Activated CD8-positive, alpha-beta memory T cell treated with anti-CD3 and anti-CD28 coated beads for 1 hour (primary cell): ENCODE measurements around the gene AGAP1.

ENCODE experiments used
- DNase-seq, 2 donors: peaks; one replicate each; pipeline ENCODE4 v3.0.0-alpha.2; 2020; ENCODE audit warnings: low read depth in 1 of 2; ENCODE audit errors: extremely low read depth in 1 of 2

Gene AGAP1

DNA sequence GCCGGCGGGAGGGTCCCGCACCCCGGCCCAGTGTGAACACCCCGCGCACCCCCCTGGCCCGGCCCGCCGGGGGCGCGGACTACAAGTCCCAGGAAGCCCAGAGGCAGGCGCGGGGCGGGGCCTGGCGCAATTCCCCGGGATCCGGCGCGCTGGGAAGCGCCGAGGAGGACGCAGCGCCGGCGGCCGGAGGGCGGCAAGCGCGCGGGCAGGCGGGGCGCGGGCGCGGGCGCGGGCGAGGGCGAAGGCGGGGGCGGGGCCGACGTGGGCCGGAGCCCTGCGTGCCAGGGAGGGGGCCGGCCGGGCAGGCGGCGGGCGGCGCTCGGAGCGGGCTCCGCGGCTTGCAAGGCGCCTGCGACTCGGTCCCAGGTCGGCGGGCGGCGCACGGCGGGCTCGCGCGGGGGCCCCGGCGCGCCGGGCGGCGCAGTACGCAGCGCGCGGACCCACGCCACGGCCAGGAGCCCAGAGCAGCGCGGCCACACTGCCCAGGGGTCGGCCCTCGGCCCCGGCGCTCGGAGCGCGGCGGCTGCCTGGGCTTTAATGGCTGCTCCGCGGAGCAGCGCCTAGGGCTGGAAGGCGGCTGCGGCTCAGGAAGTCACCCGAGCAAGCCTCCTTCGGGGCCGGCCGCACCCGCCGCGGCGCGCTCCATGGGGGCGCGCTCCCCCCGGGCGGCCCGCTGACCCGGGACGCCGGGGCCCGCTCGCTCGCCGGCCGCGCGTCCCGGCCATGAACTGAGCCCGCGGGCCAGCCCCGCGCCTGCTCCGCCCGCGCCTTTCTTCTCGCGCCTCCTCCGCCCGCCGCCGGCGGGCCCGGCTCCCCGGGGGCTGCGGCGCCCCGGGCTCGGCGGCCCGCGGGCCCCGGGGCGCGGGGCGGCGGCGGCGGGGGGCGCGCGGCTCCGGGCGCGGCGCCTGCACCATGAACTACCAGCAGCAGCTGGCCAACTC lies at the start of gene AGAP1:
Gene AGAP1, plus strand, starts transcription at position 269 of the 941 bp plus-strand sequence.
- no peak for DNase-seq

GRCh38 chr2:235444101-235444597 lies 49.7 kb upstream of the AGAP1 start:
- DNase-seq: no peak

DNA sequence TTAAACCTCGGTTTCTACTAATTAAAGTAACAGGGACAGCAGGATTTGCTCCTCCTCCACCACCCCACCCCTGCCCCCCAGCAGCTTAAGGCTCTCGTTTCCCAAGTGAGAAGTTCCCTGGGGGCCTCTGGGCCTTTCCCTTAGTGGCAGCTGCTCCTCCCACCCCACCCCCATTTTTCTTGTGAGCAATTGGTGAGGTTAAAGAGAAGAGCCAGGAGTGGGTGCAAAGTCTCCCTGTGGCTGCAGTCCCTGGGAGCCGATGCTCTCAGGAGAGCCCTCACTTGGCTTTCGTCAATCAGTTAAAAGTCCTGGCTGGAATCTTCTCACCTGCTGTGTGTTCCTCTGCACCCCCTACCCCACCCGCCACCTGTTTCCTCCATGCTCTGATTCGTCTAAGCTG lies 48.7 kb upstream of the AGAP1 start:
- no peak for DNase-seq

DNA sequence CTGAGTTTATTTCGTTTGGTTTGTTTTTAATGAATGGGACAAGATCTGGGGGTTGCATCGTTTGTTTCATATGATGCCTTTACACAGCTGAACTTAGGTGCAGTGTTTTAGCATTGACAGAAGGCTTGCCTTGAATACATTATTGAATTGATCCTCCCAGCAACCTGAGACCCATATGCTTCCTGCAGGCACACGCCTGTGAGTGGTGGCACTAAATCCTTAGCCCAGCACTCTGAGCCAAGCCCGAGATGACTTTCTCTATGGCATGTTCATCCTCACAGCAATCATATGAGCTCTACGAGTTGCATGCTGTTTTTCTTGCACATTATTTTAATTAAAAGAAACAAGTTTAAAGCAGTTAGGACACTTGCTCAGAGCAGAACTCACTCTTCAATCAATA lies 47.8 kb upstream of the AGAP1 start:
- DNase-seq: no peak

DNA sequence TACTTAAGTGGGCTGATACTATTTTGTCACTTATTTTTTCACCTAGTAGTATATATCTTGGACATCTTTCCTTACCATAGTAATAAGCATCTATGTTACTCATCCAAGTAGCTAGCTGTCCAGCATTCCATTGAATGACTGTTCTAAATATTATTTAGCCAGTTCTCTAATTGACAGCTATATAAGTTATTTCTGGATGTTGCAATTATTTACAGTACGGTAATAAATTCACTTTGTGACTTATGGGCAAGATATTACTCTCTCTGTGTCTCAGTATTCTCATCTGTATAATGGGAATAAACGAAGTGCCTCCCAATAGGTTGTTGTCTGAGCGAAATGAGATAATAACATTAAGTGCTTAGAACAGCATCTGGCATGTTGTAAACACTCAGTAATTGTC lies 46.6 kb upstream of the AGAP1 start:
- DNase-seq: no peak

GRCh38 chr2:235449568-235449967 lies 44.3 kb upstream of the AGAP1 start:
- DNase-seq: no peak

- DNase-seq: no peak
Measured at GRCh38 chr2:235453605-235454151, 40.2 kb upstream of the AGAP1 start.

- no peak for DNase-seq
Measured at GRCh38 chr2:235458839-235459273, 35.0 kb upstream of the AGAP1 start.

GRCh38 chr2:235460548-235461047 lies 33.2 kb upstream of the AGAP1 start:
- DNase-seq: no peak

- DNase-seq: no peak
Measured at GRCh38 chr2:235461763-235462414, 32.0 kb upstream of the AGAP1 start.

DNA sequence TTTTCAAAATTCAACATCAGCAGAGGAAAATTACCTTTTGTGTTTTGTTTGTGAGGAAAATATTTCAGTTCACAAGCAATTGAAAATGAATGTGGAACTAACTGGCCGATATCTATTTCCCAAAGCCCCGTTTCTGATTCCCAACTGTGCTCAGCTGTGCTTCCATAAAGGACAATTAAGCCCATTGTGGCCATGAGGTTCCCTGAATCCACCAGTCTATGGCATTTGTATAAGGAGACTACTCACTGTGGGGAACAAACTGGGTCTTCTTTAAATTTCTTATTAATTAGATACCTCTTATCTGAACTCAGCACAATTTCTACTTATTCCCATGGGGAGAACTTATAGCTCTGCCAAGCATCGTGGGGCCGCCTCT lies 31.4 kb upstream of the AGAP1 start:
- DNase-seq: no peak

DNA sequence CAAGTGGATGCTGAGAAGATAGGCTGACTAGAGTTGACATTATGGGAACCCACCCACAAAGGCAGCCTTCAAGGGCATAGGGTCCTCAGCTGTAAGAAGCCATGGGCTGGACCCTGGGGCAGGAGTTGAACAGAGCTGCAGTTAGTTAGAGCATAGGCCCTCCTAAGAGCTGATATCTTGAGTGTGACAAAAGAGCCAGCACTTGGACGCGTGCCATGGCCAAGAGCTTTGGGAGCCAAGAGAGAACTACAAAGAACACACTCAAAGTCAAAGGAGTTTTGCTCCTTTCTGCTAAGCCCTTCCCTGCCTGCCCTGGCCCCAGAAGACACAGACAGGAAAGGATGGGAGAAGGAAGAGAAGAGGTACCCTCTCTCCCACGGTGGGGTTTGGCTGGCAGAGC lies 29.9 kb upstream of the AGAP1 start:
- DNase-seq: no peak

GRCh38 chr2:235467588-235467987 lies 26.3 kb upstream of the AGAP1 start:
- DNase-seq: no peak

- no peak for DNase-seq
Measured at GRCh38 chr2:235468978-235469655, 24.7 kb upstream of the AGAP1 start.

GRCh38 chr2:235471186-235471747 lies 22.6 kb upstream of the AGAP1 start:
- no peak for DNase-seq

DNA sequence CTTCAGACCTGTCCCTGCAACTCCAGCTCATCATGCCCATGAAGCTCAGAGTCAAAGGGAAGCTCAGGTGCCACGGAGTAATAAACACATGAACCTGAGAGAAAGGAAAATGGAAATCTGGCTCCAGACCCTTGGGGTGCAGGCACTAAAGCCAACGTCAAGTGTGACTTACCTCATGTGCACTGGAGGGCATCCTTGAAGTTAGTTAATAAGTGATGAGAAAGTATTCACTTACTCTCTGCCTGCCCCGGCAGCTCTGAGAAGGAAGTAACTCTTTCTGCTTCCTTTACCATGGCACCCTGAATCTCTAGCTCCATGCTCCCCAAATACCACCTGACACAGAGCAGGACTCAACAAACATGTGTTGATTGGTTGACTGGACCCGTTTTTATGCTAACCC lies 21.4 kb upstream of the AGAP1 start:
- DNase-seq: no peak

- DNase-seq: no peak
Measured at GRCh38 chr2:235478609-235479008, 15.2 kb upstream of the AGAP1 start.

- DNase-seq: no peak
Measured at GRCh38 chr2:235479604-235480003, 14.2 kb upstream of the AGAP1 start.

- DNase-seq: no peak
Measured at GRCh38 chr2:235480614-235481013, 13.2 kb upstream of the AGAP1 start.

DNA sequence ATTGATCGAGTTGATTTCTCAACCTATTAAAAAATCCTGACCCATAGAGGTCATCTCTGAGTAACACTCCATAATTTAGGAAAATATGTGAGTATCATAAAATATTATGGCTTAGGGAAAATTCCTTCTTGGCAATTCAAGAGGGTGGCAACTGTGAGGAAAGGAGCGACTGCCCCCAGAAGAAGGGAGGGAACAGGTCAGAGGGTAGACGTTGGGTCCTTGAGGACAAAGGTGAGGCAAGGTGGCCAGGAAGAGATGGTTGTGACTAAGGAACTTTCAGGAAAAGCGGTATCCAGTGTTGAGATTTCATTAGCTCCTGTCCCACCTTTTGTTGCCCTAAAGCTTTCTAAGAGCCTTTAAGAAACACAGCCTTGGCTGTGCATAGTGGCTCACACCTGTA lies 10.5 kb upstream of the AGAP1 start:
- no peak for DNase-seq

DNA sequence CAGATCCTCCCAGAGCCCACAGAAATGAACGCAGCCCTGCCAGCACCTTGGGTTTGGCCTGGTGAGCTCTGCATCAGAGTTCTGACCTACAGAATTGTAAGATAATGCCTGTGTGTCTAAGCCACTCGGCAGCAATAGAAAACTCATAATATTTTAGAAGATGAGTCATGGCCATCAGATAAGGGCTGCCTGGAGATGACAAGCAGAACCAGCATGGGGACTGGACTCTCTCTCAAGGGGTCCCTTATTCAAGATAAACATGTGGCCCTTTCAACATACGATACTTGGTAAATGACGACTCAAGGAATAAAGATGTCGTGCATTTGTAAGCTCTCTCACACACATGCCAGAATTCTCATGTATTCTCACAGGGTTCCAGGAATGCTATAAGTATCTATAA lies 8.5 kb upstream of the AGAP1 start:
- DNase-seq: no peak
